Measurements from ENCODE around the gene F12.

DNA sequence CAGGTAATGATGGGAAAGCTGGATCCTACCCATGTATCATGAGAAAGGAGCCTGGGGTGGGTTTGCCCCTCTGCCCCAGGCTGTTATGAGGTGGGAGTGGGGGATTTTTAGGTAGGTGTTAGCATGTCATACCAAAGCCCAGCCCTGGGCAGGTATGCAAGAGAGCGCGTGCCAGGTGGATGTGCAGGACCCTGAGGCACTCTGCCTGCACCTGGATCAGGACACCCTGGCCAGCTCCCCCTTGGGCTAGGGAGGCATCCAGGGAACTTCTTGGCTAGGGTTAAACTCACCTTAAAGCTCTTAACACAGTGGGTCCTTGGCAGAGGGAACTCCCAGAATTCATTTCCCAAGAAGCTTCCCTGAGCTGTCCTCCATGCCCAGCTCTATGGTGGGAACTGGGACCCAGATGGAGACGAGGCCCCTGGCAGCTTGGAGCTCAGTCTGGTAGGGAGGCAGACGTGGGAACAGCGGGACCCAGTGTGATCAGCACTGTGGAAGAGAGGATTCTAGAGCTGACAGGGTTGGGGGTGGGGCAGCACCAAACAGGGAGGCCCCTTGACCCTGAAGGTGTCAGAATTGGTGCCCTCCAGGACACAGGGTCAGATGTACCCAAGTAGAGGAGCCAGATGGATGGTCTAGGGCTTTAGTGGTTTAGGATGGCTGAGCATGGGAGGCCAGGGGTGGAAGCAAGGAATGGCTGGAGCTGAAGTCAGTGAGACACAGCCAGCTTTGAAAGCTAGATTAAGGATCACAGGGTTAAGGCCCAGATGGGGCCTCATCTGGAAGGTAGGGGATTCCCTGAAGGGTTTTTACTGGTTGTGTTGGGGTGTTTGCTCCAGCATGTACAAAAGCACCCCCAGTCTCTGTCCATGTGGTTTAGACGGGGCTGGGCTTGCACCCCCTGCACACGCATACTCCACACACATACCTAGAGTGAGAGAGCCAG is 35.0 kb upstream of the F12 start:
- TF ChIP-seq, protein P1, sequence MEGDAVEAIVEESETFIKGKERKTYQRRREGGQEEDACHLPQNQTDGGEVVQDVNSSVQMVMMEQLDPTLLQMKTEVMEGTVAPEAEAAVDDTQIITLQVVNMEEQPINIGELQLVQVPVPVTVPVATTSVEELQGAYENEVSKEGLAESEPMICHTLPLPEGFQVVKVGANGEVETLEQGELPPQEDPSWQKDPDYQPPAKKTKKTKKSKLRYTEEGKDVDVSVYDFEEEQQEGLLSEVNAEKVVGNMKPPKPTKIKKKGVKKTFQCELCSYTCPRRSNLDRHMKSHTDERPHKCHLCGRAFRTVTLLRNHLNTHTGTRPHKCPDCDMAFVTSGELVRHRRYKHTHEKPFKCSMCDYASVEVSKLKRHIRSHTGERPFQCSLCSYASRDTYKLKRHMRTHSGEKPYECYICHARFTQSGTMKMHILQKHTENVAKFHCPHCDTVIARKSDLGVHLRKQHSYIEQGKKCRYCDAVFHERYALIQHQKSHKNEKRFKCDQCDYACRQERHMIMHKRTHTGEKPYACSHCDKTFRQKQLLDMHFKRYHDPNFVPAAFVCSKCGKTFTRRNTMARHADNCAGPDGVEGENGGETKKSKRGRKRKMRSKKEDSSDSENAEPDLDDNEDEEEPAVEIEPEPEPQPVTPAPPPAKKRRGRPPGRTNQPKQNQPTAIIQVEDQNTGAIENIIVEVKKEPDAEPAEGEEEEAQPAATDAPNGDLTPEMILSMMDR (IDR thresholded peaks at IDR 0.05; ENCODE audit: low read length) = no peak
- TF ChIP-seq EZH2 (IDR thresholded peaks at IDR 0.05; ENCODE audit: borderline replicate concordance, low read length) = no peak

Measured in OCI-LY1 (cell line).